ENCODE measurements around the gene UBA7. TPM values are rescaled to one million over a fixed set of nuclear protein-coding genes. Genes with fewer than 3 reads are reported as not detected.

UBA7 gene
- total and polyA plus RNA-seq, 2 of the 8 experiments (the other 6 are each of a cell fraction or from before 2014, with no cell fraction given): 0.34 to 0.65 TPM

GRCh38 chr3:49757197-49757596 is 56.6 kb downstream of the UBA7 start:
- Histone ChIP-seq H3K79me2 (ENCODE audit: control insufficient read depth in 1 of 2, insufficient read depth in 2 of 2, low read length in 2 of 2) (peaks cover 0 to 70% of the 10 kb centered on the region in 2 experiments; a peak in 3 of 4 replicates), H3K27ac (ENCODE audit: low read depth, low read length) (no peak overlapping the region), H3K4me3 (ENCODE audit: extremely low read depth in 1 of 4, insufficient read depth in 2 of 4, low read depth in 3 of 4, low read length in 4 of 4) (no peak overlapping the region), H3K9me3 (ENCODE audit: insufficient read depth in 2 of 2, low read depth in 1 of 2, low read length in 1 of 2) (no peaks in the 10 kb centered on the region), H2BK12ac (ENCODE audit: low read depth, low read length) (no peak overlapping the region), H3K18ac (ENCODE audit: extremely low read depth, low read length) (no peak overlapping the region), H3K4me2 (ENCODE audit: insufficient read depth in 1 of 2, low read depth in 2 of 2, low read length in 2 of 2) (no peak overlapping the region), H2AK5ac (ENCODE audit: low read depth, low read length) (no peak overlapping the region), H3K36me3 (ENCODE audit: control insufficient read depth in 2 of 4, insufficient read depth in 4 of 4, low read length in 3 of 4) (no peaks in the 10 kb centered on the region), H3K4ac (replicated peaks; ENCODE audit: insufficient read length, low read depth, low read length) (no peak overlapping the region), H3K4me1 (replicated peaks in 1 of 4; ENCODE audit: control insufficient read depth in 3 of 4, insufficient read depth in 4 of 4, low read length in 3 of 4) (no peaks in the 10 kb centered on the region), H3K23me2 (ENCODE audit: low read depth, low read length) (no peaks in the 10 kb centered on the region), H3K9ac (replicated peaks in 1 of 4; ENCODE audit: extremely low read depth in 1 of 4, low read depth in 3 of 4, low read length in 3 of 4) (no peak overlapping the region), H4K8ac (ENCODE audit: extremely low read depth, insufficient read depth, low read length) (no peak overlapping the region), H2BK15ac (ENCODE audit: low read length) (no peak overlapping the region), H3K79me1 (ENCODE audit: low read depth, low read length) (peaks cover 4% of the 10 kb centered on the region; the same call in 1 of the 2 replicates), H4K20me1 (replicated peaks in 1 of 2; ENCODE audit: control insufficient read depth in 1 of 2, insufficient read depth in 2 of 2, low read length in 2 of 2) (peaks cover 3 to 7% of the 10 kb centered on the region in 2 experiments), H2AFZ (ENCODE audit: low read length) (no peak overlapping the region), H3K23ac (ENCODE audit: insufficient read length) (no peak overlapping the region), H3K27me3 (replicated peaks in 1 of 4; ENCODE audit: control insufficient read depth in 3 of 4, extremely low read depth in 1 of 4, insufficient read depth in 3 of 4, low read length in 3 of 4) (no peaks in the 10 kb centered on the region), H2BK20ac (ENCODE audit: low read length) (no peak overlapping the region), H3K14ac (ENCODE audit: insufficient read length) (no peak overlapping the region), H2BK120ac (replicated peaks; ENCODE audit: low read depth, low read length) (no peak overlapping the region), H4K91ac (replicated peaks; ENCODE audit: insufficient read length, low read length) (no peak overlapping the region), H3K56ac (replicated peaks; ENCODE audit: insufficient read length, low read depth, low read length) (no peak overlapping the region), H4K5ac (ENCODE audit: insufficient read length, low read depth, low read length) (no peak overlapping the region), H2BK5ac (ENCODE audit: low read depth, low read length) (no peak overlapping the region)
- FAIRE-seq (no peak), DNase-seq (ENCODE audit: low read depth in 1 of 2, low spot score in 2 of 2) (no peak)
- 85% methylated on average over 2 of the region's 2 CpGs; no CpG with 5 or more reads in 1 of the 2 experiments for WGBS, 2 experiments (ENCODE audit: extremely low coverage in 1 of 2, insufficient coverage in 1 of 2, insufficient read length in 1 of 2, insufficient replicate concordance in 2 of 2, low coverage in 1 of 2, low lambda C conversion rate in 2 of 2, missing lambda C conversion rate in 1 of 2)
- ChIA-PET CTCF (ENCODE audit: partially characterized antibody) (interaction anchor here (0.6 to 1.7 kb wide), 6 partner anchors 13 to 308 kb away, joined by 3 to 6 read pairs (median 4); no protein-coding TSS in a partner anchor), POLR2A (ENCODE audit: partially characterized antibody) (interaction anchor here (0.6 to 1.6 kb wide), 3 partner anchors 29 to 324 kb away, joined by 3 to 5 read pairs (median 4); partner anchors contain the start of genes AMIGO3 and IP6K1)
- no peak for TF ChIP-seq CTBP2 (IDR thresholded peaks at IDR 0.05; ENCODE audit: borderline replicate concordance, insufficient read depth, insufficient read length, low read length)
- TF ChIP-seq SIX5 (IDR thresholded peaks at IDR 0.05; ENCODE audit: low read depth, low read length): no peak
